Measurements from ENCODE around the gene NSUN4. TPM values are rescaled to one million over a fixed set of nuclear protein-coding genes. Genes with fewer than 3 reads are reported as not detected.
"Not testable (repeated sequence)": the region's sequence is repeated elsewhere in the genome, so short reads cannot be mapped to it uniquely, and the experiment has no call there.

The NSUN4 gene
- total RNA-seq, 4 donors from 2014 or later: 23.4 to 40.0 (median 34.9) TPM

- Histone ChIP-seq H3K27me3 (no peaks in the 10 kb centered on the region), H3K27ac (no peak overlapping the region), H3K4me3 (replicated peaks in 1 of 3) (no peak overlapping the region), H3K36me3 (peaks cover 48 to 52% of the 10 kb centered on the region in 2 donors), H3K4me1 (no peaks in the 10 kb centered on the region), H3K9me3 (no peaks in the 10 kb centered on the region)
- TF ChIP-seq POLR2A (IDR thresholded peaks at IDR 0.05) (no peak), CTCF (IDR thresholded peaks at IDR 0.05) (no peak)
- WGBS, 2 donors: 90% methylated on average over 3 of the region's 3 CpGs
- intact Hi-C loops (cut with DNase I): no loop called here
- no peak for DNase-seq
Measured at GRCh38 chr1:46315669-46316403, 24.8 kb upstream of the NSUN4 start.

- Histone ChIP-seq H3K4me1 (no peaks in the 10 kb centered on the region), H3K27ac (no peak overlapping the region), H3K9me3 (no peaks in the 10 kb centered on the region), H3K4me3 (replicated peaks in 1 of 3) (no peak overlapping the region), H3K36me3 (peaks cover 34 to 37% of the 10 kb centered on the region in 2 donors), H3K27me3 (no peaks in the 10 kb centered on the region)
- no peak for DNase-seq
- TF ChIP-seq POLR2A (IDR thresholded peaks at IDR 0.05) (no peak), CTCF (IDR thresholded peaks at IDR 0.05) (no peak)
- intact Hi-C loops (cut with DNase I): no loop called here
- WGBS, 2 donors: 100% methylated on average over 1 of the region's 1 CpG; no CpG with 5 or more reads in 1 of the 2 donors
Measured at GRCh38 chr1:46317323-46317722, 23.3 kb upstream of the NSUN4 start.

DNA sequence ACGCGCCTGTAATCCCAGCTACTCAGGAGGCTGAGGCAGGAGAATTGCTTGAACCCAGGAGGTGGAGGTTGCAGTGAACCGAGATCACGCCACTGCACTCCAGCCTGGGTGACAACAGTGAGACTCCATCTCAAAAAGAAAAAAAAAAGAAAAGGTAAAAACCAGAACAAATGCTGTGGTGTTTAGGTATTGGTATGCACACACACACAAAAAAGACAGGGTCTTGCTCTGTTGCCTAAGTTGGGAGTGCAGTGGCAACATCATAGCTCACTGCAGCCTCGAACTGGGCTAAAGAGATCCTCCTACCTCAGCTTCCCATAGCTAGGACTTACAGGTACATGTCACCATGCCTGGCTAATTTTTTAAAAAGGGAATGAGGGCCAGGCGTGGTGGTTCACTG is 21.3 kb upstream of the NSUN4 start:
- DNase-seq; H3K4me1 ChIP-seq; H3K4me3 ChIP-seq (replicated peaks in 1 of 3); H3K9me3 ChIP-seq; H3K27me3 ChIP-seq; H3K27ac ChIP-seq; intact Hi-C loops (cut with DNase I): not testable (repeated sequence)
- 87% methylated on average over 6 of the region's 6 CpGs for WGBS, 2 donors
- peaks cover 14 to 21% of the 10 kb centered on the region in 2 donors for H3K36me3 ChIP-seq

DNA sequence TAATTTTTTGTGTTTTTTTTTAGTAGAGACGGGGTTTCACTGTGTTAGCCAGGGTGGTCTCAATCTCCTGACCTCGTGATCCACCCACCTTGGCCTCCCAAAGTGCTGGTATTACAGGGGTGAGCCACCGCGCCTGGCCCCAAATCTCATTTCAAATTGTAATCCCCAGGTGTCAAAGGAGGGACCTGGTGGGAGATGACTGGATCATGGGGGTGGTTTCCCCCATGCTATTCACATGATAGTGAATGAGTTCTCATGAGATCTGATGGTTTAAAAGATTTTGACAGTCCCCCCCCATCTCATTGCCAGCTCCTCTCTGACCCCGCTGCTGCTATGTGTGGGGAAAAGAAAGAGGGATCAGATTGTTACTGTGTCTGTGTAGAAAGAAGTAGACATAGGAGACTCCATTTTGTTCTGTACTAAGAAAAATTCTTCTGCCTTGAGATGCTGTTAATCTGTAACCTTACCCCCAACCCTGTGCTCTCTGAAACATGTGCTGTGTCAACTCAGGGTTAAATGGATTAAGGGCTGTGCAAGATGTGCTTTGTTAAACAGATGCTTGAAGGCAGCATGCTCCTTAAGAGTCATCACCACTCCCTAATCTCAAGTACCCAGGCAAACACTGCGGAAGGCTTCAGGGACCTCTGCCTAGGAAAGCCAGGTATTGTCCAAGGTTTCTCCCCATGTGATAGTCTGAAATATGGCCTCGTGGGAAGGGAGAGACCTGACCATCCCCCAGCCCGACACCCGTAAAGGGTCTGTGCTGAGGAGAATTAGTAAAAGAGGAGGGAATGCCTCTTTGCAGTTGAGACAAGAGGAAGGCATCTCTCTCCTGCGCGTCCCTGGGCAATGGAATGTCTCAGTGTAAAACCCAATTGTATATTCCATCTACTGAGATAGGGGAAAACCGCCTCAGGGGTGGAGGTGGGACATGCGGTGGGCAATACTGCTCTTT is 20.4 kb upstream of the NSUN4 start:
- H3K27ac ChIP-seq; DNase-seq; intact Hi-C loops (cut with DNase I); H3K4me3 ChIP-seq (replicated peaks in 1 of 3); H3K4me1 ChIP-seq; H3K9me3 ChIP-seq; H3K27me3 ChIP-seq: not testable (repeated sequence)
- WGBS, 2 donors: 63 to 70% methylated on average over 13 of the region's 13 CpGs
- H3K36me3 ChIP-seq: peaks cover 11 to 16% of the 10 kb centered on the region in 2 donors

- intact Hi-C loops (cut with DNase I); DNase-seq; H3K9me3 ChIP-seq; H3K27me3 ChIP-seq; H3K4me1 ChIP-seq; H3K36me3 ChIP-seq; H3K4me3 ChIP-seq (replicated peaks in 1 of 3); H3K27ac ChIP-seq: not testable (repeated sequence)
- 93% methylated on average over 6 of the region's 6 CpGs for WGBS, 2 donors
Measured at GRCh38 chr1:46322191-46322590, 18.4 kb upstream of the NSUN4 start.

DNA sequence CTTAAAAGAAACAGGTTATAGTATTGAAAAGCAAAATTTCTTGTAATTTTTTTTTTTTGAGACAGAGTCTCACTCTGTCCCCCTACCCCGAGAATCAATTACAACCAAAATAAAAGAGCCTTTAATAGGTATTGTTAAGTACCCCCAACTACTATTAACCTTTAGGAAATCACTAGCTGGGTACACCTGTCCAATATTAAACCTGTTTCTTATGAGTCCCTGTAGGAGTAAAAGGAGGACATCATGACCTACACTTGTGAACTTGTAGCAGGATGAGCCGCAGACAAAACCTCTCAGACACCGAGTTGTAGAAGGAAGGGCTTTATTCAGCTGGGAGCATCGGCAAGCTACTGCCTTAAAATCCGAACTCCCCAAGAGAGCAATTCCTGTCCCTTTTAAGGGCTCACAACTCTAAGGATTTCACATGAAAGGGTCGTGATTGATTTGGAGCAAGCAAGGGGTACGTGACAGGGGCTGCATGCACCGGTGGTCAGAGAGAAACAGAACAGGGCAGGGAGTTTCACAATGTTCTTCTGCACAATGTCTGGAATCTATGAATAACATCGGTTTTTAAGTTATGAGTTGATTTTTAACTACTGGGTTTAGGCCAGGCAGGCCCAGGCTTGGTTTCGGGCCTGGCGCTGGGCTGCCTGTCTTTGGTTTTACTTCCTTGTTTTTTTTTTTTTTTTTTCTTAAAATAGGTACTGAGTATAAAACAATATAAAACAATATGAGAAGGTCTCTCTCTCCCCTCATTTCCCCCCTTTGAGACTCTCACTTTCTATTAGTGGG is 15.1 kb upstream of the NSUN4 start:
- H3K27ac ChIP-seq; DNase-seq; H3K4me1 ChIP-seq; H3K27me3 ChIP-seq; intact Hi-C loops (cut with DNase I); H3K9me3 ChIP-seq; H3K36me3 ChIP-seq; H3K4me3 ChIP-seq (replicated peaks in 1 of 3): not testable (repeated sequence)
- 93 to 95% methylated on average over 11 of the region's 11 CpGs for WGBS, 2 donors

- WGBS, 2 donors: 90 to 91% methylated on average over 7 of the region's 7 CpGs
- H3K4me1 ChIP-seq; H3K27ac ChIP-seq; H3K27me3 ChIP-seq; DNase-seq; H3K36me3 ChIP-seq; H3K9me3 ChIP-seq; H3K4me3 ChIP-seq (replicated peaks in 1 of 3); intact Hi-C loops (cut with DNase I): not testable (repeated sequence)
Measured at GRCh38 chr1:46328182-46328581, 12.4 kb upstream of the NSUN4 start.

DNA sequence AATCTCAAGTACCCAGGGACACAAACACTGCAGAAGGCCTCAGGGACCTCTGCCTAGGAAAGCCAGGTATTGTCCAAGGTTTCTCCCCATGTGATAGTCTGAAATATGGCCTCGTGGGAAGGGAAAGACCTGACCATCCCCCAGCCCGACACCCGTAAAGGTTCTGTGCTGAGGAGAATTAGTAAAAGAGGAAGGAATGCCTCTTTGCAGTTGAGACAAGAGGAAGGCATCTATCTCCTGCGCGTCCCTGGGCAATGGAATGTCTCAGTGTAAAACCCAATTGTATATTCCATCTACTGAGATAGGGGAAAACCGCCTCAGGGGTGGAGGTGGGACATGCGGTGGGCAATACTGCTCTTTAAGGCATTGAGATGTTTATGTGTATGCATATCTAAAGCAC is 10.8 kb upstream of the NSUN4 start:
- H3K4me3 ChIP-seq (replicated peaks in 1 of 3); intact Hi-C loops (cut with DNase I); H3K4me1 ChIP-seq; H3K36me3 ChIP-seq; H3K9me3 ChIP-seq; DNase-seq; H3K27me3 ChIP-seq; H3K27ac ChIP-seq: not testable (repeated sequence)
- 73 to 76% methylated on average over 7 of the region's 7 CpGs for WGBS, 2 donors

DNA sequence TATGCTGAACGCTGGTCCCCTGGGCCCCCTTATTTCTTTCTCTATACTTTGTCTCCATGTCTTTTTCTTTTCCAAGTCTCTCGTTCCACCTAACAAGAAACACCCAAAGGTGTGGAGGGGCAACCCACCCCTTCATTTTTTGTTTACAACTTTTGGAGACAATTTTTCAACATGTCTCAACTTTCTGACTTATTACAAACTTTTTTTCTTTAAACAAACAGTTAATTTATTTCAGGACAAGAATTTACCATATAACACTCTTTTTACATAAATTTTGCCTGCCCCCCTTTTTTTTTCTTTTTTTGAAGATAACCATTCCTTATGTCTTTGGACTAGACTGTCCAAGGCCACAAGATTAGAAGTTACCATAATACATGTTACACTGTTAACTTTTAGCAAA is 10.2 kb upstream of the NSUN4 start:
- intact Hi-C loops (cut with DNase I); H3K27me3 ChIP-seq; H3K4me3 ChIP-seq (replicated peaks in 1 of 3); H3K27ac ChIP-seq; H3K9me3 ChIP-seq; H3K36me3 ChIP-seq; H3K4me1 ChIP-seq; DNase-seq: not testable (repeated sequence)
- WGBS, 2 donors: 91 to 95% methylated on average over 2 of the region's 2 CpGs

All from thyroid gland (tissue), 4 donors.